Hindlimb muscle (tissue), 1 donor: Measurements from ENCODE around the gene HSPA1A. TPM values are rescaled to one million over a fixed set of nuclear protein-coding genes. Genes with fewer than 3 reads are reported as not detected.

Experiments used
- DNase-seq: peaks from one replicate; pipeline ENCODE4 v3.0.0-alpha.2; 2013
- polyA plus RNA-seq: library from polyadenylated mRNA; unstranded; fragments of 120-200 nt; gene quantifications from one replicate; pipeline ENCODE4 v1.2.1, GENCODE V29; 2013; ENCODE audit not compliant: insufficient read length

Gene HSPA1A
- polyA plus RNA-seq, 1 donor, result 84.3 TPM

DNA sequence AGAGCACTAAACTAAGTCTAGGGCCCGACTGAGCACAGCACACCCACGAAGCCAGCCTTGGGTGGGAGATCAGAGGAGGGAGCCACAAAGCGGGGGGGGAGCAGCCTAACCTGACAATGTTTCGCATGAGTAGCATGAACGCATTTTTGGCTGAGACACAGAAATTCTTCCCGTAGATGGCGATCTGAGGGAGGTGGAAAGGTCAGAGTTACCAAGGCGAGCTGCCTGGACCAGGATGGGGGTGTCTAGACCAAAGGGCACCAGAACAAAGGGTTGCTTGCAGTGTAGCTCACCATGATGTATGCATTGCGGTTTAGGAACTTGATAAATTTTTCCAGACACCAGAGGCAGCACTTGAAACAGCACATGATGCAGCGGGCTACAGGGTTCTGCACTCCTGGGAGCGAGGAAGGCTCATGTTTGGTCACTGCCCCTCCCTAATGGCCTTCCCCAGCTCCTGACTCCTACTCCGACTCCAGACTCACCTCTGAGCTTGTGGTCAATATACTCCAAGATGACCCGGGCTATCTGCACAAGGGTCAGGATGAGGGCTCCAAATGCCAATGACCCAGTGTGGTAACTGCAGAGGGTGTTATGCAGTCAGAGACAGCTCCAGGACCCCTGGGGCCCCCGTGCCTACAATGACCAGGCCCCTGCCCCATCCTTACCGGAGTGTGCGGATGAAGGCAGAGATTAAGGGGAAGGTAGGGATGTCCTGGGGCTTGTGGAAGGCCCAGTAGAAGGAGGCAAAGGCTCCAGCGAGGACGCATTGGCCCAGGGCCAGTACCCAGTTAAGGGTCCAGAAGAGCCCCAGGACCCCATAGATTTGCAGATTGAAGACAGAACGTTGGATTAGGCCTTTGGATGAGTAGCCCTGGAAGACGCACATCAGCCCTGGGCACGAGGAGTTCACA, 50.1 kb downstream of the HSPA1A start:
- DNase-seq, result no peak

Other genes with a start within 250 kb of the HSPA1A start
- gene LTA, start 243.3 kb upstream of the HSPA1A start, polyA plus RNA-seq, result not detected
- 0.12 TPM for gene TNF, start 240.0 kb upstream of the HSPA1A start, polyA plus RNA-seq
- 1.5 TPM for gene LTB, start 233.1 kb upstream of the HSPA1A start, polyA plus RNA-seq
- 8.3 TPM for gene LST1, start 229.3 kb upstream of the HSPA1A start, polyA plus RNA-seq
- not detected for gene NCR3, start 222.5 kb upstream of the HSPA1A start, polyA plus RNA-seq
- gene AIF1, start 200.3 kb upstream of the HSPA1A start, polyA plus RNA-seq, result 24.6 TPM
- 166 TPM for gene PRRC2A, start 194.8 kb upstream of the HSPA1A start, polyA plus RNA-seq
- gene BAG6, start 162.9 kb upstream of the HSPA1A start, polyA plus RNA-seq, result 252 TPM
- 3.3 TPM for gene APOM, start 159.6 kb upstream of the HSPA1A start, polyA plus RNA-seq
- 13.1 TPM for gene C6orf47, start 154.8 kb upstream of the HSPA1A start, polyA plus RNA-seq
- 17.1 TPM for gene GPANK1, start 150.5 kb upstream of the HSPA1A start, polyA plus RNA-seq
- 127 TPM for gene CSNK2B, start 149.5 kb upstream of the HSPA1A start, polyA plus RNA-seq
- 11.7 TPM for gene LY6G5B, start 145.6 kb upstream of the HSPA1A start, polyA plus RNA-seq
- 6.3 TPM for gene LY6G5C, start 134.5 kb upstream of the HSPA1A start, polyA plus RNA-seq
- gene ABHD16A, start 112.2 kb upstream of the HSPA1A start, polyA plus RNA-seq, result 54.6 TPM
- gene LY6G6F, start 108.7 kb upstream of the HSPA1A start, polyA plus RNA-seq, result not detected
- not detected for gene LY6G6D, start 100.2 kb upstream of the HSPA1A start, polyA plus RNA-seq
- 0.28 TPM for gene LY6G6C, start 93.8 kb upstream of the HSPA1A start, polyA plus RNA-seq
- gene MPIG6B, start 92.2 kb upstream of the HSPA1A start, polyA plus RNA-seq, result 0.71 TPM
- 128 TPM for gene DDAH2, start 86.2 kb upstream of the HSPA1A start, polyA plus RNA-seq
- gene CLIC1, start 79.0 kb upstream of the HSPA1A start, polyA plus RNA-seq, result 116 TPM
- gene MSH5, start 75.5 kb upstream of the HSPA1A start, polyA plus RNA-seq, result 14.4 TPM
- 2.4 TPM for gene SAPCD1, start 52.9 kb upstream of the HSPA1A start, polyA plus RNA-seq
- gene VWA7, start 38.2 kb upstream of the HSPA1A start, polyA plus RNA-seq, result 2.5 TPM
- 48.6 TPM for gene VARS1, start 19.8 kb upstream of the HSPA1A start, polyA plus RNA-seq
- 51.7 TPM for gene LSM2, start 8.6 kb upstream of the HSPA1A start, polyA plus RNA-seq
- 3.7 TPM for gene HSPA1L, start 260 bp upstream of the HSPA1A start, polyA plus RNA-seq
- 61.2 TPM for gene HSPA1B, start 12.2 kb downstream of the HSPA1A start, polyA plus RNA-seq
- gene NEU1, start 47.3 kb downstream of the HSPA1A start, polyA plus RNA-seq, result 17.7 TPM
- 0.23 TPM for gene SLC44A4, start 63.5 kb downstream of the HSPA1A start, polyA plus RNA-seq
- gene EHMT2, start 82.2 kb downstream of the HSPA1A start, polyA plus RNA-seq, result 33.6 TPM
- gene ZBTB12, start 86.5 kb downstream of the HSPA1A start, polyA plus RNA-seq, result 10.9 TPM
- gene C2, start 112.2 kb downstream of the HSPA1A start, polyA plus RNA-seq, result 11.1 TPM
- gene CFB, start 130.6 kb downstream of the HSPA1A start, polyA plus RNA-seq, result 1.7 TPM
- gene NELFE, start 143.4 kb downstream of the HSPA1A start, polyA plus RNA-seq, result 69.7 TPM
- 28.5 TPM for gene SKIC2, start 143.6 kb downstream of the HSPA1A start, polyA plus RNA-seq
- 16.8 TPM for gene DXO, start 156.6 kb downstream of the HSPA1A start, polyA plus RNA-seq
- 55.9 TPM for gene C4A, start 166.5 kb downstream of the HSPA1A start, polyA plus RNA-seq
- 67.2 TPM for gene C4B, start 199.3 kb downstream of the HSPA1A start, polyA plus RNA-seq
- 1.8 TPM for gene CYP21A2, start 222.9 kb downstream of the HSPA1A start, polyA plus RNA-seq